H9 (cell line): ENCODE data around the gene KCNJ13. TPM values are rescaled to one million over a fixed set of nuclear protein-coding genes. Genes with fewer than 3 reads are reported as not detected.

Experiments
- DNase-seq: peaks from one replicate; pipeline ENCODE4 v3.0.0-alpha.2; 2017
- H2AFZ ChIP-seq: one replicate; pipeline ENCODE4 v1.6.1; 2013; ENCODE audit warnings: mild to moderate bottlenecking, low read length, control low read depth, moderate library complexity
- H2AK5ac ChIP-seq: 2 replicates; pipeline ENCODE4 v1.6.1; 2013; ENCODE audit warnings: low read length, control low read depth, mixed read lengths; ENCODE audit not compliant: insufficient read length
- H2BK120ac ChIP-seq: one replicate; pipeline ENCODE4 v1.6.1; 2013; ENCODE audit warnings: low read depth, mild to moderate bottlenecking, low read length, control low read depth, inconsistent platforms; ENCODE audit not compliant: poor library complexity, severe bottlenecking
- H2BK12ac ChIP-seq: 2 replicates; pipeline ENCODE4 v1.6.1; 2013; ENCODE audit warnings: low read length, control low read depth, mixed read lengths, low read depth; ENCODE audit not compliant: insufficient read length
- H2BK15ac ChIP-seq: 2 replicates; pipeline ENCODE4 v1.6.1; 2013; ENCODE audit warnings: low read depth, low read length, control low read depth
- H2BK20ac ChIP-seq: one replicate; pipeline ENCODE4 v1.6.1; 2013; ENCODE audit warnings: low read depth, mild to moderate bottlenecking, low read length, control low read depth, inconsistent platforms; ENCODE audit not compliant: poor library complexity, severe bottlenecking
- H2BK5ac ChIP-seq: 2 replicates; pipeline ENCODE4 v1.6.1; 2013; ENCODE audit warnings: low read length, control low read depth, mixed read lengths; ENCODE audit not compliant: insufficient read length
- H3K14ac ChIP-seq: 2 replicates; pipeline ENCODE4 v1.6.1; 2013; ENCODE audit warnings: low read length, control low read depth; ENCODE audit not compliant: insufficient read depth
- H3K18ac ChIP-seq: 2 replicates; pipeline ENCODE4 v1.6.1; 2013; ENCODE audit warnings: low read depth, mild to moderate bottlenecking, mixed read lengths, low read length, control low read depth; ENCODE audit not compliant: insufficient read length
- H3K23ac ChIP-seq: 2 replicates; pipeline ENCODE4 v1.6.1; 2013; ENCODE audit warnings: low read length, control low read depth, mixed read lengths, low read depth; ENCODE audit not compliant: insufficient read length
- H3K23me2 ChIP-seq: 2 replicates; pipeline ENCODE4 v1.6.1; 2013; ENCODE audit warnings: low read depth, mild to moderate bottlenecking, mixed read lengths, low read length, control low read depth; ENCODE audit not compliant: insufficient read length, poor library complexity, severe bottlenecking
- H3K27ac ChIP-seq: 2 replicates; pipeline ENCODE4 v1.5.1; 2013; ENCODE audit warnings: low read length, control low read depth, mixed read lengths, low read depth; ENCODE audit not compliant: insufficient read length
- H3K27me3 ChIP-seq: 2 replicates; pipeline ENCODE4 v1.6.1; 2013; ENCODE audit warnings: low read length, control low read depth, inconsistent platforms; ENCODE audit not compliant: insufficient read depth
- H3K4ac ChIP-seq: 2 replicates; pipeline ENCODE4 v1.6.1; 2013; ENCODE audit warnings: low read depth, mild to moderate bottlenecking, control low read depth, inconsistent platforms, low read length, moderate library complexity
- H3K4me1 ChIP-seq: 2 replicates; pipeline ENCODE4 v1.6.1; 2013; ENCODE audit warnings: low read length, control low read depth, inconsistent platforms; ENCODE audit not compliant: insufficient read depth
- H3K4me2 ChIP-seq: 2 replicates; pipeline ENCODE4 v1.6.1; 2013; ENCODE audit warnings: low read length, control low read depth, mixed read lengths; ENCODE audit not compliant: insufficient read length, insufficient read depth
- H3K56ac ChIP-seq: 2 replicates; pipeline ENCODE4 v1.6.1; 2013; ENCODE audit warnings: low read depth, mild to moderate bottlenecking, mixed read lengths, low read length, control low read depth; ENCODE audit not compliant: insufficient read length
- H3K79me1 ChIP-seq: 2 replicates; pipeline ENCODE4 v1.6.1; 2013; ENCODE audit warnings: low read depth, mild to moderate bottlenecking, moderate library complexity, low read length, control low read depth, inconsistent platforms; ENCODE audit not compliant: insufficient read depth, poor library complexity, severe bottlenecking
- H3K79me2 ChIP-seq: 2 replicates; pipeline ENCODE4 v1.6.1; 2013; ENCODE audit warnings: low read length, control low read depth, inconsistent platforms; ENCODE audit not compliant: insufficient read depth
- H3K9ac ChIP-seq: 2 replicates; pipeline ENCODE4 v1.6.1; 2013; ENCODE audit warnings: low read length, control low read depth, mixed read lengths; ENCODE audit not compliant: insufficient read length; ENCODE audit errors: extremely low read depth
- H3K9me3 ChIP-seq: one replicate; pipeline ENCODE4 v1.6.1; 2013; ENCODE audit warnings: low read depth, low read length, inconsistent platforms; ENCODE audit not compliant: control insufficient read depth
- H3T11ph ChIP-seq: one replicate; pipeline ENCODE4 v1.6.1; 2013; ENCODE audit warnings: mild to moderate bottlenecking, low read length, control low read depth, inconsistent platforms
- H4K20me1 ChIP-seq: one replicate; pipeline ENCODE4 v1.6.1; 2013; ENCODE audit not compliant: control insufficient read depth, insufficient read length, insufficient read depth
- H4K5ac ChIP-seq: 2 replicates; pipeline ENCODE4 v1.6.1; 2013; ENCODE audit warnings: low read depth, mild to moderate bottlenecking, mixed read lengths, low read length, control low read depth; ENCODE audit not compliant: insufficient read length
- H4K8ac ChIP-seq: replicated peaks from 2 replicates; pipeline ENCODE4 v1.6.1; 2013; ENCODE audit warnings: low read length, control low read depth, mixed read lengths, low read depth; ENCODE audit not compliant: insufficient read length
- H4K91ac ChIP-seq: 2 replicates; pipeline ENCODE4 v1.6.1; 2013; ENCODE audit warnings: low read depth, mild to moderate bottlenecking, moderate library complexity, mixed read lengths, low read length, control low read depth; ENCODE audit not compliant: insufficient read length
- H3K27ac Mint-ChIP-seq, 3 experiments: 2 replicates in 2 of 3; 3 replicates in 1 of 3; pipeline ENCODE4 v1.8.0; 2020 to 2021; ENCODE audit warnings: mixed read lengths in 3 of 3, mild to moderate bottlenecking in 1 of 3, moderate library complexity in 1 of 3
- H3K27me3 Mint-ChIP-seq: 2 replicates; pipeline ENCODE4 v1.8.0; 2021; ENCODE audit warnings: low read depth, mild to moderate bottlenecking, moderate library complexity, mixed read lengths
- H3K36me3 Mint-ChIP-seq, 3 experiments: 2 replicates in 2 of 3; 3 replicates in 1 of 3; pipeline ENCODE4 v1.8.0; 2020 to 2021; ENCODE audit warnings: low read depth in 3 of 3, mixed read lengths in 3 of 3; ENCODE audit not compliant: insufficient read depth in 1 of 3
- H3K4me1 Mint-ChIP-seq, 2 experiments: 2 replicates each; pipeline ENCODE4 v1.8.0; 2020; ENCODE audit warnings: mixed read lengths in 2 of 2
- H3K4me3 Mint-ChIP-seq, 2 experiments: 2 replicates in 1 of 2; 3 replicates in 1 of 2; pipeline ENCODE4 v1.8.0; 2020 to 2021; ENCODE audit warnings: mild to moderate bottlenecking in 2 of 2, mixed read lengths in 2 of 2, moderate library complexity in 1 of 2
- H3K9me3 Mint-ChIP-seq, 2 experiments: 2 replicates in 1 of 2; 3 replicates in 1 of 2; pipeline ENCODE4 v1.8.0; 2020; ENCODE audit warnings: mild to moderate bottlenecking in 2 of 2, mixed read lengths in 2 of 2, moderate library complexity in 1 of 2
- WGBS: extraction: QIAGEN DNeasy Blood & Tissue Kit; methylation state at CpG from one replicate; pipeline ENCODE4 v1.1.7; 2013; ENCODE audit warnings: missing lambda C conversion rate, low lambda C conversion rate, mixed read lengths; ENCODE audit not compliant: insufficient read length; ENCODE audit errors: extremely low coverage; 5-methylcytosine and 5-hydroxymethylcytosine counted together
- total RNA-seq: library from RNA; stranded (reverse); gene quantifications from 2 replicates; pipeline ENCODE4 v1.2.1, GENCODE V29; 2021
- TF ChIP-seq, protein P1 (sequence below): fragments of 200-600 bp; sonication (generic); conservative IDR thresholded peaks from 3 replicates; pipeline ENCODE4 v1.8.0; 2021; ENCODE audit warnings: antibody characterized with exemption, mild to moderate bottlenecking

KCNJ13 gene
- total RNA-seq, 1 experiment from 2014 or later, result not detected

DNA sequence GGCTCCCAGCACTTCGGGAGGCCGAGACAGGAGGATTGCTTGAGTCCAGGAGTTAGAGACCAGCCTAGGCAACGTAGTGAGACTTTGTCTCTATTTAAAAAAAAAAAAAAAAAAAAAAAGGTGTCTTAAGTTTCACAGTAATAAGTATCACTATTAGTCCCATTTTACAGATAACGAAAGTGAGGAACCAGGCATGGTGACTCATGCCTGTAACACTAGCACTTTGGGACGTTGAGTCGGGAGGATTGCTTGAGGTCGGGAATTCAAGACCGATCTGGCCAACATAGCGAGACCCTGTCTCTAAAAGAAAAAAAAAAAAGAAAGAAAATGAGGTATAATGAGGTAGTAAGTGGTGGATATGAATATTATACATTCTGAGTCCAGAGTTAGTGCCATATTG lies 2.5 kb downstream of the KCNJ13 start:
- Histone ChIP-seq H3K27ac (no peak overlapping the region), H2AFZ (no peak overlapping the region), H2BK15ac (no peak overlapping the region), H2BK5ac (no peak overlapping the region), H2AK5ac (no peak overlapping the region), H3K4ac (no peak overlapping the region), H3K27me3 (no peaks in the 10 kb centered on the region), H3K9ac (no peak overlapping the region), H2BK12ac (no peak overlapping the region), H3K23me2 (no peaks in the 10 kb centered on the region), H4K8ac (no peak overlapping the region), H3K4me1 (no peaks in the 10 kb centered on the region), H3K4me2 (no peak overlapping the region), H2BK20ac (no peak overlapping the region), H3K14ac (no peak overlapping the region), H3K79me2 (no peaks in the 10 kb centered on the region), H3K79me1 (no peaks in the 10 kb centered on the region), H4K5ac (no peak overlapping the region), H3K9me3 (no peaks in the 10 kb centered on the region), H3K23ac (no peak overlapping the region), H4K91ac (no peak overlapping the region), H3T11ph (no peak overlapping the region), H4K20me1 (no peaks in the 10 kb centered on the region), H2BK120ac (no peak overlapping the region), H3K56ac (no peak overlapping the region), H3K18ac (no peak overlapping the region)
- WGBS, result no CpG with 5 or more reads among the region's 9 CpGs
- H3K4me1 Mint-ChIP-seq, result peaks cover 6 to 15% of the 10 kb centered on the region in 2 experiments
- DNase-seq, result no peak
- no peak overlapping the region for H3K27ac Mint-ChIP-seq
- no peaks in the 10 kb centered on the region for H3K27me3 Mint-ChIP-seq
- TF ChIP-seq, protein P1, sequence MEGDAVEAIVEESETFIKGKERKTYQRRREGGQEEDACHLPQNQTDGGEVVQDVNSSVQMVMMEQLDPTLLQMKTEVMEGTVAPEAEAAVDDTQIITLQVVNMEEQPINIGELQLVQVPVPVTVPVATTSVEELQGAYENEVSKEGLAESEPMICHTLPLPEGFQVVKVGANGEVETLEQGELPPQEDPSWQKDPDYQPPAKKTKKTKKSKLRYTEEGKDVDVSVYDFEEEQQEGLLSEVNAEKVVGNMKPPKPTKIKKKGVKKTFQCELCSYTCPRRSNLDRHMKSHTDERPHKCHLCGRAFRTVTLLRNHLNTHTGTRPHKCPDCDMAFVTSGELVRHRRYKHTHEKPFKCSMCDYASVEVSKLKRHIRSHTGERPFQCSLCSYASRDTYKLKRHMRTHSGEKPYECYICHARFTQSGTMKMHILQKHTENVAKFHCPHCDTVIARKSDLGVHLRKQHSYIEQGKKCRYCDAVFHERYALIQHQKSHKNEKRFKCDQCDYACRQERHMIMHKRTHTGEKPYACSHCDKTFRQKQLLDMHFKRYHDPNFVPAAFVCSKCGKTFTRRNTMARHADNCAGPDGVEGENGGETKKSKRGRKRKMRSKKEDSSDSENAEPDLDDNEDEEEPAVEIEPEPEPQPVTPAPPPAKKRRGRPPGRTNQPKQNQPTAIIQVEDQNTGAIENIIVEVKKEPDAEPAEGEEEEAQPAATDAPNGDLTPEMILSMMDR, result no peak
- H3K4me3 Mint-ChIP-seq, result no peak overlapping the region
- H3K9me3 Mint-ChIP-seq, result no peaks in the 10 kb centered on the region
- peaks cover 2 to 15% (median 8%) of the 10 kb centered on the region in 3 experiments; a peak in 4 of 7 replicates for H3K36me3 Mint-ChIP-seq
